GM20431 (cell line): ENCODE data around the gene COLEC11.
"Not testable (repeated sequence)": the region's sequence is repeated elsewhere in the genome, so short reads cannot be mapped to it uniquely, and the experiment has no call there.

Experiments
- in situ Hi-C: fragments of 300-500 bp; cut with MseI, MboI; formaldehyde crosslinking; loops from one replicate; pipeline ENCODE4 v1.15.0; 2020; ENCODE audit warnings: low sequenced_read_pairs; ENCODE audit not compliant: unreplicated experiment

The COLEC11 gene

GRCh38 chr2:3649581-3649980, 54.7 kb downstream of the COLEC11 start:
- in situ Hi-C loops, result no loop called here

- in situ Hi-C loops, result no loop called here
Observed at GRCh38 chr2:3650140-3650920, 55.4 kb downstream of the COLEC11 start.

- in situ Hi-C loops, result no loop called here
Observed at GRCh38 chr2:3651691-3652648, 57.1 kb downstream of the COLEC11 start.

GRCh38 chr2:3652896-3653625, 58.1 kb downstream of the COLEC11 start:
- in situ Hi-C loops, result no loop called here

- in situ Hi-C loops, result no loop called here
Observed at GRCh38 chr2:3654011-3654410, 59.1 kb downstream of the COLEC11 start.

GRCh38 chr2:3654531-3655225, 59.8 kb downstream of the COLEC11 start:
- in situ Hi-C loops, result no loop called here

- in situ Hi-C loops, result no loop called here
Observed at GRCh38 chr2:3655871-3656761, 61.2 kb downstream of the COLEC11 start.

- in situ Hi-C loops, result no loop called here
Observed at GRCh38 chr2:3656762-3657721, 62.1 kb downstream of the COLEC11 start.

- in situ Hi-C loops, result no loop called here
Observed at GRCh38 chr2:3657881-3658280, 63.0 kb downstream of the COLEC11 start, which contains the start of gene ALLC. ALLC (plus strand) TSS chr2:3658200; CDS start chr2:3671158, 12,958 bp downstream.

GRCh38 chr2:3659447-3660432, 64.8 kb downstream of the COLEC11 start:
- in situ Hi-C loops, result no loop called here

GRCh38 chr2:3660640-3661039, 65.7 kb downstream of the COLEC11 start:
- in situ Hi-C loops, result not testable (repeated sequence)

GRCh38 chr2:3661149-3661660, 66.3 kb downstream of the COLEC11 start:
- in situ Hi-C loops, result no loop called here

- in situ Hi-C loops, result no loop called here
Observed at GRCh38 chr2:3662239-3662638, 67.3 kb downstream of the COLEC11 start.

- in situ Hi-C loops, result no loop called here
Observed at GRCh38 chr2:3664118-3664517, 69.2 kb downstream of the COLEC11 start.

GRCh38 chr2:3664925-3665324, 70.0 kb downstream of the COLEC11 start:
- in situ Hi-C loops, result no loop called here

GRCh38 chr2:3665886-3666612, 71.1 kb downstream of the COLEC11 start:
- in situ Hi-C loops, result no loop called here
